GM11168 (cell line): ENCODE measurements around the gene SAMD14.

Experiments
- in situ Hi-C: fragments of 300-500 bp; cut with MboI; formaldehyde crosslinking; loops from one replicate; pipeline ENCODE4 v1.12.0; 2022; ENCODE audit warnings: low sequenced_read_pairs; ENCODE audit not compliant: unreplicated experiment

Gene SAMD14

DNA sequence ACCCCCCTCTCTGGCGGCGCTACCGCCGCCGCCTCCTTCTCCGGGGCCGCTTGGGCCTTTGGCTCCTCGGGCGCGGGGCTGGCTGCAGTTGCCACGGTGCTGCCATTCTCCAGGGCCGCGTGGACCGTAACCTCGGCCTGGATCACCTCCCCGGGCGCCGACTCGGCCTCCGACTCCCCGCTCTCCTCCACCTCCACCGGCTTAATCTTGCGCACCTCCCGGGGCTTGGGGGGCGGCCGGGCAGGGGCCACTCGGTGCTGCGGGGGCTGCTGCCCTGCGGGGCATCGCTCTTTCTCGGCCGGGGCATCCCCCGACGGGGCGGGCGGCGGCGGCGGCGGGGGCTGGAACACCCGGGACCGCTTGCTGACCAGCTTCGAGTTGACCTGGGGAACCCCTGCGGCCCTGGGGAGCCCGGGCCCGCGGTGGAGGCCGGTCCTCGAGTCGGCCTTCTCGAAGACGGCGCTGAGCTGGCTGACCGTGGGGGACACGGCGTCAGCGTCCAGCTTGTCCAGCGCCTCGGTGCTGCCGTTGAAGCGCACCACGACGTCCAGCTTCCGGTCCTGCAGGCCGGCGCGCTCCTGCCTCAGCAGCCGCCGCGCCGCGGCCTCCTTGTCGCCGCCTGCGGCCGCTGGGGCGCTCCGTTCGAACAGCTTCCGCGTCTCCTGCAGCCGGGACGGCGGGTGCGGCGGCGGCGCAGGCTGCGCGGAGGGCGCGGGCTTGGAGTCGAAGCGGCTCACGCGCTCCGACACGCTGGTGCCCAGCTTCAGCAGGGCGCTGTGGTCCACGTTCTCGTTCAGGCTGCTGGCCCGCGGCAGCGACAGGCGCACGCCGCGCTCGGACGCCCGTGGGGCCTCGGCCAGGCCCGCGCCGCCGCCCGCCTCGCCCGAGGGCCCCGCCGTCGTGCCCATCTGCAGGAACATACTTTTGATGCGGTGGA is 19.7 kb upstream of the SAMD14 start:
- in situ Hi-C loops = no loop called here

DNA sequence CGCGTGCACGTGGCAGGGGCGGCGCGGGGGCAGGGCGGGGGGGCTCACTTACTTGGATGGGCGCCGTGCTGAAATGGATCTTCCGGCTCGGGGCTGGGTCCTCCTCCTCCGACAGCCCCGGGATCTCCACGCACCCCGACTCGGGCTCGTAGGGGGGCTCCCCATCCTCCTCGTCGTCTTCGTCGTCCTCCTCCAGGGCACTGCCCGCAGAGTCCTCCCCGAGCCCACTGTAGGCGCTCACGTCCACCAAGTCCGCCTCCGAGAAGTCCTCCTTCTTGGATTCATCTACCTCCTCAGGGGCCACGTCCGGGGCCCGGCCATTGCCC is 19.1 kb upstream of the SAMD14 start:
- in situ Hi-C loops = no loop called here

DNA sequence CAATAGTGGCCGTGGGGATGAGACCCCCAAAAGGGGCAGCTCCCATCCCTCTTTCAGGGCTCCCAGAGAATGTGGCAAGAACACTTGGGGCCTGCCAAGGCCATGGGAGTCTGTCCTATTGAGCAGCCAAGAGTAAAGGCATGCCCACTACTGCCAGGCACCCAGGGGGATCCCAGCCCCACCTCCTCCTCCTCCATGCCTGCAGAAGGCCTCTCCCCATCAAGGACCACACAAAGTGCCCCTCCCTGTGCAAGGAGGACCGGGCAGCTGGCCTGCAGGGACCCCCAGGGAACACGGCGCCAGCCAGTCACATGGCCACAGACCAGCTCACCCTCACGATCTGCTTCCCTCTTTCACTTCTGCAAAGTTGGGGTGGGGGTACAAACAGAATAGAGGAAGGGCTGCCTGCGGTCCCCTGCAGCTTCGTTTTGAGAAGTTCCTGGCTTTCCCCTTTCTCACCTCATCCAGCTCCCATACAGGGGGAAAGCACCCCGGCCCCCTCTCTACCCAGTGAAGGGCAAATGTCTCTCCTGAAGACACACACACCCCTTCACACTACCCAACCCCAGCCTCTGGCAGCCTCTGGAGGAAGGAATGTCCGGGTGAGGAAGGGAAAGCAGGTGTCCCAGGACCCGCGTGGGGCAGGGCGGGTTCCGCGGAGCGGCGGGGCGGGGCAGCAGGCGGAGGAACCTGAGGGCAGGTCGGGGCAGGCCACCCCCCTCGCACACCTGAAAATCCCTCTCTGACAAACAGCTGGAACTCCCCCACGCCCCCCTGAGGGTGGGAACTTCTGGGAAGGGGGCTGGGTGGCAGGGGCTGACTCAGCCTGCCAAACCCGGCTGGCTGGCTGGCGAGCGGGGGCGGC is 18.5 kb upstream of the SAMD14 start:
- in situ Hi-C loops = no loop called here

- in situ Hi-C loops = no loop called here
Measured at GRCh38 chr17:50147841-50148225, 17.9 kb upstream of the SAMD14 start.

GRCh38 chr17:50146927-50147665 is 17.1 kb upstream of the SAMD14 start:
- in situ Hi-C loops = no loop called here

DNA sequence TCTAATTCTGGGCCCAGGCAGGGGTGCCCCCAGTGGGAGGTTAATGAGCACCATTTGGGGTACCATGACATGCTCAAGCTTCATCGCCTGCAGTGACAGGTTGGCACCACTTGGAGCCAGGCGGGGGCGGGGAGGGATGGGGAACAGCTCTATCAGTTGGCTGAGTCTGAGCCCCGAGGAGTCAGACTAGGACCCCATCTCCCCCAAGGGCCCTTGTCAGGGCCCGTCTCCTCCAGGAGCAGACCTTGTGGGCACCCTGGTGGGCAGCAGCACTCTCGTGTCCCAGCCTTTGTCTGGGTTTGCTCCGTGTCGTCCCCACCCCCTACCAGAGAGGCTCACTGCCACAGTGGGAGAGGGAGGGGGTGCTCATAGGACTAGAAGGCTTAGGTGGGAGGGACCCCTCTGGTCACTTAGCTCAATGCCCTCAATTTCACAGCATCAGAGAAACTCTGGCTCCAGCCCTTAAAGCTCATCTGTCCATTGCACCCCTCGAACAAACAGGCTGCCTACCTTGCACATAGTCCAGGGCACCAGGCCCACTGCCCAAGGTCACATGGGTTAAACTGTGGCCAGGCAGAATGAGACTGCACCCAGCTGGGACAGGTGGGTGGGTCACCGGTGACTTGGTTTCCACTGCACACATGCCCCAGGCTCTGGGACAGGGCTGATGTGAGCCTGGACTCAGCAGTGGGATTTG is 16.4 kb upstream of the SAMD14 start:
- in situ Hi-C loops = no loop called here

DNA sequence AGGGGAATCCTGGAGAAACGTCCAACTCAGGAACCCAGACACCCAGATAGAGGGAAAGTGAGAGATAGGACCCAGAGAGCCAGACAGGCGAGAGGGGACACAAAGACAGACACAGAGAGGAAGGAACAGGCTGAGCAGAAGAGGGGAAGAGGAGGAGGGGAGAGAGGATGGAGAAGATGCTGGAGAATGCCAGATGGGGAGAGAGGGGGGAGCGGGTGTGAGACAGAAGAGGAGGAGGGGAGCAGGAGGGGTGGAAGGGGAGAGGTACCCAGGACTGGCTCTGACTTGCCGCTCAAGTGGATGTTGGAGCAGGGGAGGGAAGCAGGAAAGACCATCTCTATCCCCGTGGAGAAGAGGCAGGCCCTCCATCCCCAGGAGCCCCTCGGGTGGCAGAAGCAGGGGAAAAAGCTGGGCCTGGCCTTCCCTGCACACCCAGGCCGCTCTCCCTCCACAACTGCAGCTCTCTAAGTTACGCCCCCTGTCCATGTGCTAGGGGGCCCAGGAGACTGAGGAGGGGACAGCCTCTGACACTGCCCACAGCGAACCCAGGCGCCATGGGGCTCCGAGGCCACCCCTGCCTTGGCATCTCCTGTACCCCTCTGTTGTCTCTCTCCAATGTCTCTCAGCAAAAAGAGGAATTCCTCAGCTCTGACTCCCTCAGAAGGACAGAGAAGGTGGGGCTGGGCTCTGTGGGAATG is 15.7 kb upstream of the SAMD14 start:
- in situ Hi-C loops = no loop called here

GRCh38 chr17:50144845-50145531 is 15.0 kb upstream of the SAMD14 start:
- in situ Hi-C loops = no loop called here

GRCh38 chr17:50144355-50144754 is 14.4 kb upstream of the SAMD14 start:
- in situ Hi-C loops = no loop called here

GRCh38 chr17:50143461-50144176 is 13.7 kb upstream of the SAMD14 start:
- in situ Hi-C loops = no loop called here

DNA sequence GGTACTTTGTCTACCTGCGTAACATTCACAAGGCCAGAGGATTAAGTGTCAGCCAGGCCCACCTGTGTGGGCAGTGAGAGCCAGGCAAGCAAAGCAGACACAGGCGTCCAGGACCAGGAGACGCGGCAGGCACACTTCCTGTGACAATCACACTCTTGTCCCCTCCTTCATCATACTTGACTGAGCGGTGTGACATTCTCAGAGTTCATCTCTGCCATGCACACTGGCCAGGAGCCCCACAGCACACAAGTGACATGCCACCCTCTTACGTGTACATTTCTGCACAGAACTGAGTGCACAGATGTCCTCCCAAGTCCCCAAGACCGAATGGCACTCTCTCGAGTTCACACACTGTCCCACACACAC is 11.8 kb upstream of the SAMD14 start:
- in situ Hi-C loops = no loop called here

DNA sequence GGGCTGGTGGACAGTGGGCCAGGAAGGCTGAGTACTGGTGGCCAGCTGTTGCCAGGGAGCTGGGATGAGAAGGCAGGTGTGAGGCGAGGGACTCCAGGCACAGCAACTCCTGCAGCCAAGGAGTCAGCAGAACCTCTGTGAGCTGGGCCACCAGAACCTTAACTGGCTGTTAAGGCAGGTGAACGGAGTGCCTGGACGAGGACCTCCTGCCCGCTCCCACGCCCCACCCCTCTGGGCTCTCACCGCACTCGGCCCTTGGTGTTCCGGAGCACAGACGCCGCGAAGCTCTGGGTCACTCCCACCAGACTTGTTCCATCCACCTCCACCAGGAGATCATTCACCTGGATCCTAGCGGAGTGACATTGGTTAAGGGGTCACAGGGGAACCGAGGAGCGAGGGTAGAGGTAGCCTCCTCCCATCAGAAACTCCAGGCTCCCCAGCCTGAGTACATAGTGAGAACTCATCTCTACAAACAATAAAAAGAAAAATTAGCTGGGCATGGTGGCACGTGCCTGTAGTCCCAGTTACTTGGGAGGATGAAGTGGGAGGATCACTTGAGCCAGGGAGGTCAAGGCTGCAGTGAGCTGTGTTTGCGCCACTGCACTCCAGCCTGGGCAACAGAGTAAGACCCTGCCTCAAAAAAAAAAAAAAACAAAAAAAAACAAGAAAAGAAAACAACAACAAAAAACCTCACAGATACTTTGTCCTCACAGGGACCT is 11.2 kb upstream of the SAMD14 start:
- in situ Hi-C loops = no loop called here

DNA sequence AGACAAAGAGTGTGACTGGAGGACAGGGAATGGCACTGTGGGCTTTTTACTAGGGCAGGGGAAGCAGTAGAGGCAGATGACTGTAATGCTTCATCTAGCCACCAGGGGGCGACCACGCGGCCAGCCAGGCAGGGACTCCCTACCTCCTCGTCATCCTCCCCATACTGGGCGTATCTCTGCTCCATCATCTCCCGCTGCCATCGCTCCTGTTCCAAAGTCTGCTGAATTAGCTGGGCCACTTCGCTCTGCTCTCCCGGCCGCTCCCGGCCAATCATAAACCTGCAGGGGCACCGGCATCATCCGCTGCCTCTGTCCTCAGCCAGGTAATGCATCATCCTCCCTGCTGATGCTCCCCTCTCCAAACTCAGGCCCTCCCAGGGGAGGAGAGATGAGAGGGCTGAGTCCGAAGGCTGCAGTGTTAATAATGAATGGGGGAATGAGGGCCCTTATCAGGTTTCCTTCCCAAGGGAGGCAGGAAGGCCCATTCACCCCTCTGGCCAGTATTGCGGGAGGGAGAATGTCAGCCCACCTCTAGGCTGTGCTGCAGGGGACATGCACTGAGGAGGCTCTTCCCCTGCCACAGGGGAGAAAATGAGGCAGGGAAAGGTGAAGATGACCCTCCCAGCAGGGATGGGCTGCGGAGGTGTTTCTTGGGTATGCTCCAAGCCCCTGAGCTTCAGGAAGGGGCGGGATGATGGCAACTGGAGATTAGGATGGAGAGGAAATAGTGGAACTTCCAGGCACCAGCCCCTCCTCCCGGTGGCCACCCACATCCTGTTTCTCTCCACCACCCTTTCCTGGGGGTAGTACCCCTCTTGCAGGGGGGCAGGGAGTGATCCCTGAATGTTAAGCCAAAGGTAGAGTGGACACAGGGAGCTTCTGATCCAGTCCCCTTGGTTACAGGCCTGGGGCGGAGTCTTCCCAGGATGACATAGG is 10.3 kb upstream of the SAMD14 start:
- in situ Hi-C loops = no loop called here

GRCh38 chr17:50139185-50139783 is 9.3 kb upstream of the SAMD14 start:
- in situ Hi-C loops = no loop called here

DNA sequence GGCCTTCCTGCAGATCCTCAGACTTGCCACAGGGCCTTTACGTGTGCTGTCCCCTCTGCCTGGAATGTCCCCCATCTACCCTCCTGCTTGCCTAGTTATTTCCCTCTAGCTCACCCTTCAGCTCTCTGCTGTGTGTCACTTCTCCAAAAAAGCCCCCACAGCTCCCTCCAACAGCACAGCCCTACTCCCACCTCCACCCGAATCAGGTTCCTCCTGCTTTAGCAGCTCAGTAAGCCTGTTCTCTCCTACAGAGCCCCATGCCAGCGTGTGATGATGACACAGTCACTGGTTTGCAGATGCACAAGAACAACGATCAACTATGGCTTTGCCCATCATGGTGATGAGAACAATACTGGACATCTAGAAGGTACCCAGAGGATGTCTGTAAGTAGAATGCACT is 7.1 kb upstream of the SAMD14 start:
- in situ Hi-C loops = no loop called here

- in situ Hi-C loops = no loop called here
Measured at GRCh38 chr17:50136096-50136687, 6.2 kb upstream of the SAMD14 start.
